CD4-positive, alpha-beta T cell (primary cell): ENCODE results near the gene PIK3C2G. TPM values are rescaled to one million over a fixed set of nuclear protein-coding genes. Genes with fewer than 3 reads are reported as not detected.

Experiments
- total RNA-seq, 174 experiments: library from RNA in 2 of 174; stranded (reverse) in 2 of 174; gene quantifications; one replicate each; pipeline ENCODE4 v1.2.3 and lab custom pipeline; 2021 to 2026

The PIK3C2G gene
- total RNA-seq, 2 experiments from 2014 or later: not detected

Other genes starting within 250 kb of the PIK3C2G start
- gene RERGL, start 171.3 kb upstream of the PIK3C2G start, total RNA-seq: not detected